ENCODE results near the gene CCSER1.

Gene CCSER1

DNA sequence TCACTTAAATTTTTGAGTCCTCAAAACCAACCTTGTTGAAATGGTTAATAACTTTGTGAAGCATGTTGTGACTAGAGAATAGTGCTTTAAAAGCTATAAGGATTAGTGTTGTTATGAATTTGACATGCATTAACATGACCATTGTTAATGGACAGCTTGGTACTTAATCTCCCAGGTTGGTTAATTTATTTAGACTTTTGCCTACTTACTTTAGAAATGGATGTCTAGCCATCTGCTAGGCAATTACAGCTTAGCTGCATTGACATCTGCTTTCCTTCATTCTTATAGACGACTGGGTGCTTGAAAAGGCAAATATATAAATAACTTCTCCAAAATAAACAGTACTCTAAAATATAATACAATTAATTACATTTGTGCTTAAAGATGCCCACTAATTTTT is 368.0 kb downstream of the CCSER1 start:
- Histone ChIP-seq H3K9me3 (ENCODE audit: insufficient read depth, low read length, severe bottlenecking) (no peaks in the 10 kb centered on the region), H3K36me3 (ENCODE audit: insufficient read depth, low read length) (no peaks in the 10 kb centered on the region), H3K4me3 (ENCODE audit: low read depth in 1 of 2, low read length in 2 of 2) (no peak overlapping the region), H3K4me1 (ENCODE audit: insufficient read depth, low read length) (no peaks in the 10 kb centered on the region), H3K27ac (ENCODE audit: low read length) (no peak overlapping the region), H4K20me1 (ENCODE audit: insufficient read depth, low read length) (no peaks in the 10 kb centered on the region), H3K27me3 (ENCODE audit: insufficient read depth, low read length, poor library complexity) (no peaks in the 10 kb centered on the region), H3K9ac (ENCODE audit: low read depth, low read length) (no peak overlapping the region), H2AFZ (ENCODE audit: low read depth, low read length) (no peak overlapping the region), H3K4me2 (ENCODE audit: insufficient read depth, low read length) (no peak overlapping the region), H3K79me2 (ENCODE audit: insufficient read depth, low read length) (no peaks in the 10 kb centered on the region)
- DNase-seq (no peak), ATAC-seq (ENCODE audit: insufficient read depth, low read depth) (no peak)
- no peak for TF ChIP-seq EZH2 (IDR thresholded peaks at IDR 0.05; ENCODE audit: borderline replicate concordance, low read depth, low read length, severe bottlenecking)
- TF ChIP-seq, protein P1, sequence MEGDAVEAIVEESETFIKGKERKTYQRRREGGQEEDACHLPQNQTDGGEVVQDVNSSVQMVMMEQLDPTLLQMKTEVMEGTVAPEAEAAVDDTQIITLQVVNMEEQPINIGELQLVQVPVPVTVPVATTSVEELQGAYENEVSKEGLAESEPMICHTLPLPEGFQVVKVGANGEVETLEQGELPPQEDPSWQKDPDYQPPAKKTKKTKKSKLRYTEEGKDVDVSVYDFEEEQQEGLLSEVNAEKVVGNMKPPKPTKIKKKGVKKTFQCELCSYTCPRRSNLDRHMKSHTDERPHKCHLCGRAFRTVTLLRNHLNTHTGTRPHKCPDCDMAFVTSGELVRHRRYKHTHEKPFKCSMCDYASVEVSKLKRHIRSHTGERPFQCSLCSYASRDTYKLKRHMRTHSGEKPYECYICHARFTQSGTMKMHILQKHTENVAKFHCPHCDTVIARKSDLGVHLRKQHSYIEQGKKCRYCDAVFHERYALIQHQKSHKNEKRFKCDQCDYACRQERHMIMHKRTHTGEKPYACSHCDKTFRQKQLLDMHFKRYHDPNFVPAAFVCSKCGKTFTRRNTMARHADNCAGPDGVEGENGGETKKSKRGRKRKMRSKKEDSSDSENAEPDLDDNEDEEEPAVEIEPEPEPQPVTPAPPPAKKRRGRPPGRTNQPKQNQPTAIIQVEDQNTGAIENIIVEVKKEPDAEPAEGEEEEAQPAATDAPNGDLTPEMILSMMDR (IDR thresholded peaks at IDR 0.05; ENCODE audit: borderline replicate concordance, extremely low read depth, low read length, poor library complexity, severe bottlenecking) = no peak

DNA sequence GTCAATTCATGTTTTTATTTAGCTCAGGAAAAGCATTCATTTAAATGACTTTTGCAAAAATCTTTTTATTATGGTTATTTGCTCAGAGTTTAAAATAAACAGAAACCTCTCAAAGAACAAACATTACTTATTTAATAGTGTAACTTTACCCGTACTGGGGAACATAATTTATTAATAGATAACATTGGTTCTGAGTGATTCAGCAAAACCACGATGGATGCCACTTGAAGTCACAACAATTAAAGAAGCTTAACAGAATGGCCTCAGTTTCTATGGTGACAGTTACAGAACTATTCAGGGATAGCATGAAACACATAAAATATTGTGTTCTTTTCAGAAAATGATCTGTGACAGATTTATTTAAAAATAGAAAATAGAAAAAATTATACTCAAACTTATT is 368.7 kb downstream of the CCSER1 start:
- no peak overlapping the region for H3K4me2 ChIP-seq (ENCODE audit: insufficient read depth, low read length)
- no peak overlapping the region for H2AFZ ChIP-seq (ENCODE audit: low read depth, low read length)
- no peaks in the 10 kb centered on the region for H3K9me3 ChIP-seq (ENCODE audit: insufficient read depth, low read length, severe bottlenecking)
- H3K4me3 ChIP-seq (ENCODE audit: low read depth in 1 of 2, low read length in 2 of 2) = no peak overlapping the region
- H3K4me1 ChIP-seq (ENCODE audit: insufficient read depth, low read length) = no peaks in the 10 kb centered on the region
- no peaks in the 10 kb centered on the region for H4K20me1 ChIP-seq (ENCODE audit: insufficient read depth, low read length)
- no peaks in the 10 kb centered on the region for H3K27me3 ChIP-seq (ENCODE audit: insufficient read depth, low read length, poor library complexity)
- no peak for DNase-seq
- H3K9ac ChIP-seq (ENCODE audit: low read depth, low read length) = no peak overlapping the region
- ATAC-seq (ENCODE audit: insufficient read depth, low read depth) = no peak
- no peaks in the 10 kb centered on the region for H3K79me2 ChIP-seq (ENCODE audit: insufficient read depth, low read length)
- no peak for TF ChIP-seq EZH2 (IDR thresholded peaks at IDR 0.05; ENCODE audit: borderline replicate concordance, low read depth, low read length, severe bottlenecking)
- TF ChIP-seq, protein P1 (IDR thresholded peaks at IDR 0.05; ENCODE audit: borderline replicate concordance, extremely low read depth, low read length, poor library complexity, severe bottlenecking) = no peak
- H3K36me3 ChIP-seq (ENCODE audit: insufficient read depth, low read length) = no peaks in the 10 kb centered on the region
- H3K27ac ChIP-seq (ENCODE audit: low read length) = no peak overlapping the region

DNA sequence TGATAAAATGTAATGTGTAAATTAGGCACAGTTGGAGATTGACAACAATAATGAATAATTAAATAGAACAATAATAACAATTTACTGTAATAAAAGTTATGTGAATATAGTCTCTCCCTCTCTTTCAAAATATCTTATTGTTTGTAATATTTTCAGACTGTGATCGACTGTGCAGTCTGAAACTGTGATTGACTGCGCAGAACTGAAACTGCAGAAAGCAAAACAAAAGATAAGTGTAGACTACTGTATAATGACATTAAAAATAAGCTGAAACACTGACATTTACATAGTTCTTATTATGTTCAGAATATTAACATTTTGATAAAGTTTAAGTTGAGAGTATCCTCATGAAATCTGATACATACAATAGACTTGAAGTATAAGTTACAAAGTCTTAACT is 371.0 kb downstream of the CCSER1 start:
- H3K4me3 ChIP-seq (ENCODE audit: low read depth in 1 of 2, low read length in 2 of 2) = no peak overlapping the region
- no peak for TF ChIP-seq EZH2 (IDR thresholded peaks at IDR 0.05; ENCODE audit: borderline replicate concordance, low read depth, low read length, severe bottlenecking)
- no peak overlapping the region for H2AFZ ChIP-seq (ENCODE audit: low read depth, low read length)
- no peak overlapping the region for H3K27ac ChIP-seq (ENCODE audit: low read length)
- H3K36me3 ChIP-seq (ENCODE audit: insufficient read depth, low read length) = no peaks in the 10 kb centered on the region
- ATAC-seq (ENCODE audit: insufficient read depth, low read depth) (no peak), DNase-seq (no peak)
- H3K9me3 ChIP-seq (ENCODE audit: insufficient read depth, low read length, severe bottlenecking) = peaks cover 6% of the 10 kb centered on the region
- no peak overlapping the region for H3K4me2 ChIP-seq (ENCODE audit: insufficient read depth, low read length)
- no peaks in the 10 kb centered on the region for H3K27me3 ChIP-seq (ENCODE audit: insufficient read depth, low read length, poor library complexity)
- no peaks in the 10 kb centered on the region for H3K79me2 ChIP-seq (ENCODE audit: insufficient read depth, low read length)
- H3K9ac ChIP-seq (ENCODE audit: low read depth, low read length) = no peak overlapping the region
- no peaks in the 10 kb centered on the region for H3K4me1 ChIP-seq (ENCODE audit: insufficient read depth, low read length)
- no peaks in the 10 kb centered on the region for H4K20me1 ChIP-seq (ENCODE audit: insufficient read depth, low read length)

DNA sequence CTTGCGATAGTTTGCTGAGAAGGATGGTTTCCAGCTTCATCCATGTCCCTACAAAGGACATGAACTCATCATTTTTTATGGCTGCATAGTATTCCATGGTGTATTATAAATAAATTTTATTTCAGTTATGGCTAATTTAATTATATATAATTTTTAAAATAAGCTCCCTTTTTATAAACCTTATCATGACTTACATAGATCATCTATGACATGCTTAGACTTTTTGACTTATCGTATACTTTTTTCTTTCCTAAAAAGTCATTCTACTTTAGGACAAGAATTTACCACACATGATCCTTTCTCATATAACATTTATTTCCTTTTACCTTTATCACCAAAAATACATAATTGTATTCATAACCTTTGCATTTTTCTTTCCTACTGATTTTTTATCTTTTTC is 376.5 kb downstream of the CCSER1 start:
- no peak for DNase-seq
- ATAC-seq (ENCODE audit: insufficient read depth, low read depth) = no peak
- H3K4me1 ChIP-seq (ENCODE audit: insufficient read depth, low read length) = no peaks in the 10 kb centered on the region
- no peak overlapping the region for H3K4me2 ChIP-seq (ENCODE audit: insufficient read depth, low read length)
- no peak for TF ChIP-seq EZH2 (IDR thresholded peaks at IDR 0.05; ENCODE audit: borderline replicate concordance, low read depth, low read length, severe bottlenecking)
- TF ChIP-seq, protein P1 (IDR thresholded peaks at IDR 0.05; ENCODE audit: borderline replicate concordance, extremely low read depth, low read length, poor library complexity, severe bottlenecking) = no peak
- H3K4me3 ChIP-seq (ENCODE audit: low read depth in 1 of 2, low read length in 2 of 2) = no peak overlapping the region
- H2AFZ ChIP-seq (ENCODE audit: low read depth, low read length) = no peak overlapping the region
- H4K20me1 ChIP-seq (ENCODE audit: insufficient read depth, low read length) = no peaks in the 10 kb centered on the region
- no peaks in the 10 kb centered on the region for H3K27me3 ChIP-seq (ENCODE audit: insufficient read depth, low read length, poor library complexity)
- peaks cover 22% of the 10 kb centered on the region for H3K9me3 ChIP-seq (ENCODE audit: insufficient read depth, low read length, severe bottlenecking)
- no peaks in the 10 kb centered on the region for H3K36me3 ChIP-seq (ENCODE audit: insufficient read depth, low read length)
- H3K27ac ChIP-seq (ENCODE audit: low read length) = no peak overlapping the region
- no peaks in the 10 kb centered on the region for H3K79me2 ChIP-seq (ENCODE audit: insufficient read depth, low read length)
- H3K9ac ChIP-seq (ENCODE audit: low read depth, low read length) = no peak overlapping the region
